ENCODE measurements around the gene TBC1D8. TPM values are rescaled to one million over a fixed set of nuclear protein-coding genes. Genes with fewer than 3 reads are reported as not detected.

Gene TBC1D8
- total RNA-seq, 1 experiment from 2014 or later = 5.1 TPM

GRCh38 chr2:101025561-101025960, 125.6 kb downstream of the TBC1D8 start:
- no peak for DNase-seq (ENCODE audit: low spot score)
- no peak overlapping the region for H3K27ac ChIP-seq (ENCODE audit: low read depth, low read length, poor library complexity, severe bottlenecking)
- POLR2A ChIA-PET (ENCODE audit: low non-redundant PET) = interaction anchor here (0.6 kb wide), 1 partner anchor 20 kb away, joined by 3 read pairs; no protein-coding TSS in a partner anchor
- BruUV-seq (replicated peaks) = no TSS peak
- no peaks in the 10 kb centered on the region for H3K9me3 ChIP-seq (ENCODE audit: low read depth, low read length, poor library complexity, severe bottlenecking)
- no peak for TF ChIP-seq CTCF (conservative IDR thresholded peaks at IDR 0.05; ENCODE audit: low read depth, low read length)
- TF ChIP-seq EZH2 (IDR thresholded peaks at IDR 0.05; ENCODE audit: borderline replicate concordance, low read depth, low read length, poor library complexity, severe bottlenecking) = no peak
- H3K36me3 ChIP-seq (ENCODE audit: insufficient read depth, low read length, poor library complexity, severe bottlenecking) = peaks cover 13% of the 10 kb centered on the region
- CTCF ChIA-PET = no interaction called here
- intact Hi-C loops (cut with micrococcal nuclease; ENCODE audit: unreplicated experiment) = no loop called here
- H3K4me1 ChIP-seq (ENCODE audit: insufficient read depth, low read length, poor library complexity, severe bottlenecking) = no peaks in the 10 kb centered on the region
- H3K4me3 ChIP-seq (ENCODE audit: low read depth, low read length, poor library complexity, severe bottlenecking) = no peak overlapping the region
- H3K27me3 ChIP-seq (replicated peaks; ENCODE audit: insufficient read depth, low read depth, low read length, poor library complexity) = no peaks in the 10 kb centered on the region

GRCh38 chr2:101023327-101024107, 127.7 kb downstream of the TBC1D8 start:
- Histone ChIP-seq H3K4me1 (ENCODE audit: insufficient read depth, low read length, poor library complexity, severe bottlenecking) (no peaks in the 10 kb centered on the region), H3K9me3 (ENCODE audit: low read depth, low read length, poor library complexity, severe bottlenecking) (no peaks in the 10 kb centered on the region), H3K27ac (ENCODE audit: low read depth, low read length, poor library complexity, severe bottlenecking) (no peak overlapping the region), H3K27me3 (replicated peaks; ENCODE audit: insufficient read depth, low read depth, low read length, poor library complexity) (no peaks in the 10 kb centered on the region), H3K4me3 (ENCODE audit: low read depth, low read length, poor library complexity, severe bottlenecking) (no peak overlapping the region), H3K36me3 (ENCODE audit: insufficient read depth, low read length, poor library complexity, severe bottlenecking) (peaks cover 33% of the 10 kb centered on the region)
- intact Hi-C loops (cut with micrococcal nuclease; ENCODE audit: unreplicated experiment) = no loop called here
- ChIA-PET POLR2A (ENCODE audit: low non-redundant PET) (interaction anchor here (0.6 kb wide), 1 partner anchor 860 kb away, joined by 3 read pairs; no protein-coding TSS in a partner anchor), CTCF (no interaction called here)
- no peak for DNase-seq (ENCODE audit: low spot score)
- TF ChIP-seq CTCF (conservative IDR thresholded peaks at IDR 0.05; ENCODE audit: low read depth, low read length) = no peak
- TF ChIP-seq EZH2 (IDR thresholded peaks at IDR 0.05; ENCODE audit: borderline replicate concordance, low read depth, low read length, poor library complexity, severe bottlenecking) = no peak
- no TSS peak for BruUV-seq (replicated peaks)

- Histone ChIP-seq H3K27ac (ENCODE audit: low read depth, low read length, poor library complexity, severe bottlenecking) (no peak overlapping the region), H3K9me3 (ENCODE audit: low read depth, low read length, poor library complexity, severe bottlenecking) (no peaks in the 10 kb centered on the region), H3K4me1 (ENCODE audit: insufficient read depth, low read length, poor library complexity, severe bottlenecking) (no peaks in the 10 kb centered on the region), H3K4me3 (ENCODE audit: low read depth, low read length, poor library complexity, severe bottlenecking) (no peak overlapping the region), H3K36me3 (ENCODE audit: insufficient read depth, low read length, poor library complexity, severe bottlenecking) (peaks cover 42% of the 10 kb centered on the region), H3K27me3 (replicated peaks; ENCODE audit: insufficient read depth, low read depth, low read length, poor library complexity) (no peaks in the 10 kb centered on the region)
- BruUV-seq (replicated peaks) = no TSS peak
- intact Hi-C loops (cut with micrococcal nuclease; ENCODE audit: unreplicated experiment) = no loop called here
- DNase-seq (ENCODE audit: low spot score) = no peak
- ChIA-PET CTCF (no interaction called here), POLR2A (ENCODE audit: low non-redundant PET) (no interaction called here)
- TF ChIP-seq CTCF (conservative IDR thresholded peaks at IDR 0.05; ENCODE audit: low read depth, low read length) (no peak), EZH2 (IDR thresholded peaks at IDR 0.05; ENCODE audit: borderline replicate concordance, low read depth, low read length, poor library complexity, severe bottlenecking) (no peak)
Observed at GRCh38 chr2:101022221-101022620, 129.0 kb downstream of the TBC1D8 start.

All from A673 (cell line).